AG08395 (cell line): ENCODE data around the gene TIAM1.

ENCODE experiments used
- DNase-seq: peaks from one replicate; pipeline ENCODE4 v3.0.0; 2012; ENCODE audit warnings: mixed read lengths, low spot score

TIAM1 gene

DNA sequence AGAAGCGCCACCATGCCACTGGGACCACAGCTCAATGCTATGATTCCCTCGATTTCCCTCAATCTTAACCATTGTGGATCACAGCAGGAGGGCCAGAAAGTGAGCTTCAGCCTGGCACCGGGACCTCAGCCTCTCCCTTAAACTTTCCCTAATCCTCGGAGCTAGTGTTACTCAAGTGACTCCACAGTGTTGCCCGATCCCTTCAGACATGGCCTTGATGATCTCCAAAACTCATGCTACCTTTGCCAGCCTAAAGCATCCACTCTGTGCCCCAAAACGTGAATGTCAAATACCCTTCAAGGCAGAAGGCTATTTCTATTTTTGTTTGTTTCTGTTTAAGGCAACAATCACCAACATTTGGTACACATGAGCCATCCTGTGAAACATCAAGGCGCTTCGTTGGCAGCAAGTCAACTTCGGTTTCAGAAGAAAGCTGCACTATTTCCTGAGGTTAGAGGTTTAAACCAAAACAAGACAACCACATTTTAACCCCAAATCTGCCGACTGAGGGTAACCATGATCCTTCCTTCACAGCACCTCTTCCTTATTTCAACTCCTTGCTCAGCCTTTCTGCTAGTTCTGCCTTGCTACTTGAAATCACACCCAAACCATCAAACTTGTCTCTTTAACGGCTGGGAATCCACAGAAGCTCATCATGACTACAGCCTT is 211.4 kb downstream of the TIAM1 start:
- peak; percentile 53 for DNase-seq

DNA sequence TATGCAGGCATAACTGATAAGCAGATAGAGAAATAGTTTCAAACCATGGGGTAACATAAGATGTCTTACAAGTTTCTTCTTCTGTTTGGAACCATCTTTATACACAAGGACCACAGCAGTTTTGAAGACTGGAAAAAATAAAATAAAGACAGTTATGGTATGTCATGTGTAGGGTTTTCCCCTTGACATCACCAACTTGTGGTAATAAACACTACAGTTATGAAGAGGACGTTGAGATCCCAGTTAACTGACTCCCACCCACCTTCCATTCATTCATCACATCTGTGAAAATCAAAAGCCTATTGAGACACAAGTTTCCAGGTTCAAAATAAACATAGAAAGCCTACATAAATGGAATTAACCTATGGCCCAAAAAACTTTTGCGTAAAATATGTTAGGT is 213.2 kb downstream of the TIAM1 start:
- DNase-seq = no peak

DNA sequence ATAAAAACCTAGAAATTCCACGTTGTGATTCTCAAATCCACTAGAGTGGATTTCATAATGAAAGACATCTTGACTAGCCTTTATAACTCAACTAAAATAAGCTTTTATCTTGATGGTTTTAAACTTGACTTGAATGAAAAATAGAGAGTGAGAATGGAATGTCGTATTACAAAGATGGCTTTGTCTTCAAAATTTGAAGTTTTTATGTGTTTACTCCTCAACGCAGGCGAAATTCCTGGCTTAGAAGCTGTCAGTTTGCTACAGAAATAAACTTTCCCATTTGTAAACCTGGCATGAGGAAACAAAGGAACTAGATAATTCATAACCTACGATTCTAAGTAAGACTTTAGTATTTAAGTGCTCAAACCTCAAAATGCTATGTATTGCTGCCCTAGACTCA is 215.8 kb downstream of the TIAM1 start:
- no peak for DNase-seq

DNA sequence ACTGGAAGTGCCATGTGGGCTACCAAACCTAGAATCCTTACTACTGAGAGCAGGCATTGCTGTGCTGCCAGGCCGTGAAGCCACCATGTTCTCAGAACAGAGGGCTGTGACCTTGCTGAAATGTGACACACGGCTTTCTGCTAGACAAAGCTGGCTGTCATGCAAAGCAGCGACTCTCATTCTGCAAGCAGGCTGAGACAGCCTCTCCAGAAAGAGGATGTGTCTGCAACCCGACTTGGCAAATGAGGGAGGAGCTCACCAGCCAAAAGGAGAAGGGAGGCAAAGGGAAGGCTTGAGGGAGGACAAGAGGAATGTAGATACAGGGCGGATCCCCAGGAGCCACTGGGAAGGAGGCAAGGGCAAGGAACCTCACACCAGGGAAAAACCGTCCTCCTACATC is 220.1 kb downstream of the TIAM1 start:
- peak; percentile 9 for DNase-seq

DNA sequence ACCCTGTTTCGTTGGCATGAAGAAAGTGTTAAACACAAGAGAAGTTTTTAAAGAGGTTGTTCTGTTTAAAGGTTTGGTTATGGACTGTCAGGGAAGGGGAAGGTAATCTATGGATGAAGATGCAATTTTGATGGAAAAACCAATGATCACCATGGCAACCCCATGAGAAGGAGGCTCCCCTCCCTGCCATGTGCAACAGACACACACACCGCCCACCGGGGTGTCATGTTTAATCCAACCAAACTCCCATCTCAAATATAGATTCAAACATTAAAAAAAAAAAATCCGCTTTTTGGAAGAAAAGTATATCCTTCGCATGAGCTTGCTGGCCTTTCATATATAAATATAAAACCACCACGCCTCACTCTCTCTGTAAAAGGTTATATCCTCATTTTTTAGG is 224.9 kb downstream of the TIAM1 start:
- no peak for DNase-seq

DNA sequence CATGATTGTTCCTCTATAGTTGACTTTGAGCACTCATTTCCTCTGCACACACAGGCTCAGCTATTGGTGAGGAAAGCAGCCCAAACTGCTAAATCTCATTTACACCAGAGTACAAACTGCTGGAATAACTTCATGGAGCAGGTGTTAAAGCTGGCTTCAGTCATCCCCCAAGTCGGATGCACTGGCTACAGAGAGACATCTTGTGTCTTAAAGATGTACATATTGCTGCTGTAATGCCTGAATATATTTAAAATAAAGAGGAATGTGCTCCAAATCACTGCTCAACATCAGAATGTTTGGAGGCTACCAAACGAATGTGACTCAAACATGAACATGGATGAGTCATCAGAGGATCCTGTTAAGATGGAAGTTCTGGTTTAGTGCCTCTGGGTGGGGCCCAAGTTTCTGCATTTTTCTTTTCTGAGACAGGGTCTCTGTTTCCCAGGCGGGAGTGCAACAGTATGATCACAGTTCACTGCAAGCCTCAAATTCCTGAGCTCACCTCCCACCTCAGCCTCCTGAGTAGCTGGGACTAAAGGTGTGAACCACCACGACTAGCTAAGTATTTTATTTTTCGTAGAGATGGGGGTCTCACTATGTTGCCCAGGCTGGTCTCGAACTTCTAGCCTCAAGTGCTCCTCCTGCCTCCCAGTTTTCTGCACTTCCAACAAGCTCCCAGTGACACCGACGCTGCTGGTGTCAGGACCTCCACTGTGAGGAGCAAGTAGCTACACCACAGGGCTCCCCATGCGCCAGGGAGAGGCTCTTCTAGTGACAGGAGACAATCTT is 226.7 kb downstream of the TIAM1 start:
- peak; percentile 92 for DNase-seq

DNA sequence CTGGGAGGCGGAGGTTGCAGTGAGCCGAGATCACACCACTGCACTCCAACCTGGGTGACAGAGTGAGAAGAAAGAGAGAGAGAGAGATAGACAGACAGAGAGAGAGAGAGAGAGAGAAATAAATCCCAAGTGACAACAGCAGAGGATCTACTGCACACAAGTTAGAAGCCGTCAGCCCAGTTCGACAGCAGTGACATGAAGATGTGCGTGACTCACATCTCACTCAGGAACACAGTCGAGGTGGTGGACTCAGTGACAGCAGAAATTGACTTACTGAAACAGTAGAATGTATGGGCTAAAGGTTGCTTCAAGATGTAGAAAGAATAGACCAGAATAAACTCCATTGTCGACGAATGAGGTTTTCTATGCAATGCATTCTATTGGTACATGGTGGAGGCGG is 228.8 kb downstream of the TIAM1 start:
- DNase-seq = no peak

DNA sequence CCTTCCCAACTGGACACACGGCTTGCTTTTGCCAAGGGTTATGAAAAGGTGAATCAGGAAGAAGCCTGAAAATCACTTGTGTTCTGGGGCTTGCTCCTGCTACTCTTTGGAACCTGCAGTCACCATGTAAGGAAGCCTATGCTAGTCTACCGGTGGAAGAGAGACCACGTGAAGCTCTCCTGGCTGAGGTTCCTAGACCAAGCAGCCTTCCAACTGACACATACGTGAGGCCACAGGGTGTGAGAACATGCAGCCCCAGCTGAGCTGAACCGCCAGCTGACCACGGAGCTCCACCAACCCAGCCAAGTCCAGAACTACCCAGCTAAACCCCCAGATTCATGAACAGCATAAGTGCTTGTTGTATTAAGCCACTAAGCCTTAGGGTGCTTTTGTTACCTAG is 233.0 kb downstream of the TIAM1 start:
- no peak for DNase-seq

DNA sequence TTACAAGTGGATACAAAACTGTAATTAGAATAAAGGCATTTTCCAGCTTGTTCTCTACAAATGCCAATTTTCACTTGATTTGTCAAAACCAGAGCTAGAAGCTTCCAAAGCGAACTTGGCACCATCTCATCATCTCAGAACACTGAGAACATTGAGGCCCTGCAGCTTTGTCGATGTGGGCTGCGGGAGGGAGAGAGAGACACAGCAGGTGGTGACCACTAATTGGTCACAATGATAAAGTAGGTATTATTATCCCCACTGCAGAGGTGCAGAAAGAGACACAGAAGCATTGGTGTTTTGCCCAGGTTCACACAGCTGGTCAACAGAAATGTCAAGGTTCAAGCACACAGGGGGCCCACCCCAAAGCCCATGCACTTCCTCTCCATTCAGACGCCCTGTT is 233.6 kb downstream of the TIAM1 start:
- DNase-seq = no peak

DNA sequence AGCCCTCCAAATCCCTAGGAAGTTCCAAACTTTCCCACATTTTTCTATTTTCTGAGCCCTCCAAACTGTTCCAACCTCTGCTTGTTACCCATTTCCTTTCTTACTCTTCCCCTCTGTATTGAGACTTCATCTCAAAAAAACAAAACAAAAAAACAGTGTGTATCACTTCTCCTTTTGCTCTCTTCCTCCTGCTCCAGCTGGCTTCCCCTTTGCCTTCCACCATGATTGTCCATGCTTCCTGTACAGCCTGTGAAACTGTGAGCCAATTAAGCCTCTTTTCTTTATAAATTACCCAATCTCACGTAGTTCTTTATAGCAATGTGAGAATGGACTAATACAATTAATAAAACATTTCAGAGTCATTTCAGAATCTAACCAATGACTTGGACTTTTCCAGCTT is 236.2 kb downstream of the TIAM1 start:
- DNase-seq = no peak

DNA sequence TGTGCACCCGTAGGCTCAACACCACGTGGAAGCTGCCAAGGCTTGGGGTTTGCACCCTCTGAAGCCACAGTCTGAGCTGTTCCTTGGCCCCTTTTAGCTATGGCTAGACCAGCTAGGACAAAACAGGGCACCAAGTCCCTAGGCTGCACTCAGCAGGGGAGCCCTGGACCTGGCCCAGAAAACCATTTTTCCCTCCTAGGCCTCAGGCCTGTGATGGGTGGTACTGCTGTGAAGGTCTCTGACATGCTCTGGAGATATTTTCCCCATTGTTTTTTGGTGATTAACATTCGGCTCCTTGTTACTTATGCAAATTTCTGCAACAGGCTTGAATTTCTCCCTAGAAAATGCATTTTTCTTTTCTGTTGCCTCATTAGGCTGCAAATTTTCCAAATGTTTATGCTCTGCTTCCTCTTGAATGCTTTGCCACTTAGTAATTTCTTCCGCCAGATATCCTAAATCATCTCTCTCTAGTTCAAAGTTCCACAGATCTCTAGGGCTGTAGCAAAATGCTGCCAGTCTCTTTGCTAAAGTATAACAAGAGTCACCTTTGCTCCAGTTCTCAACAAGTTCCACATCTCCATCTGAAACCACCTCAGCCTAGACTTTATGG is 236.8 kb downstream of the TIAM1 start:
- DNase-seq = no peak

DNA sequence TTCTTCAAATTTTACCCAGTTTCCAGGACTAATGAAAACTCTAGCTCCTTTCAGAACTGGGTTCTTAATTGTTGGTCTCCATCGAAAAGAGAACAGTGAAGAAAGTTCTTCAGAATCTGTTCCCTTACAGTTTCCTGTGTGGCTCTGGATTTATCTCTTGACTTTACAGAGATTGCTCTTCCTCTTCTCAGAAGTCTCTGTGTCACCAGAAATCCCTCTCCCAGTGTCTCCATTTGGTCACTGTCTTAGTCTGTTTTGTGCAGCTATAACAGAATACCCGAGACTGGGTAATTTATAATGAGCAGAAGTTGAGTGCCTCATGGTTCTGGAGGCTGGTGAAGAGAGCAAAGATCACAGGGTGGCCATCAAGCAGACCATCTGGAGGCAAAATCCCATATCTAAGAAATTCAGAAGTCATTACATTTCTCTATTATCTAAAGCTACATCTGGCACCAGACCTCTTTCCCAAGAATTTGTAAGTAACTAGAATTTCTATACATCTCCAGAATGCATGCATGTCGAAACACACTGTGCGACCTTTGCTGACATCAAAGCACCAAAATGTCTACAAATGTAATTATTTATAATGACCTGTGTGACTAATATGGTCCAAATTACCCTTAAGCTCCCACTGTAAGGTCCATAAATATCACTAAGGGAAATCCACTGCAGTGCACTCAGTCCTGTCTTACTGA is 240.3 kb downstream of the TIAM1 start:
- no peak for DNase-seq

DNA sequence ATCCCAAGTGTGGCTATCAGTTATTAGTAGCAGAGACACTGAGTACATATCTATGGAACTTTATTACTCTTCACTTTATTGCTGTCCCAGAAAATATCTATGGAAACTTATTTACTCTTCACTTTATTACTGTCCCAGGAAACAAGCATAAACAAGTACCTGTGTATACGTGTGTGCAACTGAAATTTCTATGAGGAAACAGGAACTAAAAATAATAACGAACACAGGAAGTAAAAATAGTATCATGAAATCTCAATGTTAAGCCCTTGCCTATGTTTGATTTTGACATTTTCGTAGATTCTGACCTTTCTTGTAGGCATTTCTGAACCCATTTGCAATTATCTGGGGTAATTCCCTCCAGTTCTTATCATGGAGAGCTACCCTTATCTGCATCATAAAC is 240.9 kb downstream of the TIAM1 start:
- no peak for DNase-seq

DNA sequence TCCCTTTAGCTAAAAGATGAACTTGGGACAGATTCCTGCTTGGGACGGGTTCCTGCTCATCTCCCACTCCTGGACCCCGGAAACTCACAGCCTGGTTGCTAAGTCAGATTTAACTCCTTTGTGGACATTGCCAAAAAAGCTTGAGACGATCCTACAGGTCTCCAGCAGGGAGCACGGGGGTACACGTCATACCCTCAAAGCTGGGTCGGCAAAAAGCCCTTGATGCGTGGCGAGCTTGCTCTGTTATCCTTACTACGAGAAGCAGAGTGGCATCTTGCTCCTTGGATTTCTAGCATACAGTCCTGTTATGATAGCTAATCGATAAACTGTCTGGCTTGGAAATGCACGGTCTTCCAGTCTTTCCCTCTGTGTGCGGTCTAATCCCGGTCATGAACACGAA is 244.9 kb downstream of the TIAM1 start:
- no peak for DNase-seq

DNA sequence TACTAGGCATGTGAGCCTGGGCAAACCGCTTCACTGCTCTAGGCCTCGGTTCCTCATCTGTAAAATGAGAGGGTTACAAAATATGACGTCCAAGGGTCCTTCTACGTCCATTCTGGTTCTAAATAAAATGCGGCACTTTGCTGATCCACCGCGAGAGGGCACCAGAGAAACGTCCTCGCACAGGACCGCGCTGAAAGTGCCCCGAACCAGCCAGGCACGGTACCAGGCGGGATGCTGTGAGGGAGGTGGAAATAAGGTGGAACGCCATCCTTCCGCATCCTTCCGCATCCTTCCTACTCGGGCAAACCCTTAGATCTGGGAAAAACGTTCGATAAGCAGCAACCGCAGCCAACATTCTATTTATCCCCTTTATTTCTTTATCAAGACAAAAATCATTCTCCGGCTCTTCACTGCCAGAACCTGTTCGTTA is 245.5 kb downstream of the TIAM1 start:
- peak; percentile 74 for DNase-seq

DNA sequence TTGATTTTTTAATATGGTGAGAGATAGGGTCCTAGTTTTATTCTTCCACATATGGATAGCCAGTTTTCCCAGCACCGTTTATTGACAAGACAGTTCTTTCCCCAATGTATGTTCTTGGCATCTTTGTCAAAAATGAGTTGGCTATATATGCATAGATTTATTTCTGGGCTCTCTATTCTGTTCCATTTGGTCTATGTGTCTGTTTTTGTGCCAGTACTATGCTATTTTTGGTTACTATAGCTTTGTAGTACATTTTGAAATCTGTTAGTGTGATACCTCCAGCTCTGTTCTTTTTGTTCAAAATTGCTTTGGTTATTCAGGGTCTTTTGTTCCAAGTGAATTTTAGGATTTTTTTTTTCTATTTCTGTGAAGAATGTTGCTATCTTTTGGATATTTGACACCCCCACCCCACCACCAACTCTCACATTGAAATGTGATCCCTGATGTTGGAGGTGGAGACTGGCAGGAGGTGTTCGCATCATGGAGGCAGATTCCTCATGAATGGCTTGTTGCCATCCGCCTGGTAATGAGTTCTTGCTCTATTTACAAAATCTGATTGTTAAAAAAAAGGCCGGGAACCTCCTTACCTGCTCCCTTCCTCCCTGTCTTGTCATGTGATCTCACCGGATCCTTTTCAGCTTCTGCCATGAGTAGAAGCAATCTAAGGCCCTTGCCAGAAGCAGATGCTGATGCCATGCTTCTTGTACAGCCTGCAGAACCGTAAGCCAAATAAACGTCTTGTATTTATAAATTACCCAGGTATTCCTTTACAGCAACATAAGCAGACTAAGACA is 251.0 kb downstream of the TIAM1 start:
- DNase-seq = no peak

DNA sequence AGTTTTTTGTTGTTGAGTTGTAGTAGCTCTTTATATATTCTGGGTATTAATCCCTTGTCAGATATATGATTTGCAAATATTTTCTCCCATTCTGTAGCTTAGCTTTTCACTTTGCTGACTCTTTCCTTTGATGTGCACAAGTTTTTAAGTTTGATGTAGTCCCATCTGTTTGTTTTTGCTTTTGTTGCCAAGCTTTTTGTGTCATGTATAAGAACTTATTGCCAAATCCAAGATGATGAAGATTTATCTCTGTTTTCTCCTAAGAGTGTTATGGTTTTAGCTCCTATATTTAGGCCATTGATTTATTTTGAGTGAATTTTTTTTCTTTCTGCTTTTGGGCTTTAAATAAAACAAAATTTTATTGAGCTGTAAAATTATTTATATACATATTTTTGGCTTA is 253.7 kb downstream of the TIAM1 start:
- no peak for DNase-seq

DNA sequence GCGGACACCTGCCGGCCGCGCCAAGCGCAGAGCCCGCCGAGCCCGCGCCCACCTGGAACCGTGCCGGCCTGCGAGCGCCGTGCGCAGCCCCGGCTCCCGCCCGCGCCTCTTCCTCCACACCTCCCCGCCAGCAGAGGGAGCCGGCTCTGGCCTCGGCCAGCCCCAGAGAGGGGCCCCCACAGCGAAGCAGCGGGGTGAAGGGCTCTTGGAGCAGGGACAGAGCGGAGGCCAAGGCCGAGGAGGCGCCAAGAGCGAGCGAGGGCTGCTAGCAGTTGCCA is 255.6 kb downstream of the TIAM1 start:
- DNase-seq = no peak

DNA sequence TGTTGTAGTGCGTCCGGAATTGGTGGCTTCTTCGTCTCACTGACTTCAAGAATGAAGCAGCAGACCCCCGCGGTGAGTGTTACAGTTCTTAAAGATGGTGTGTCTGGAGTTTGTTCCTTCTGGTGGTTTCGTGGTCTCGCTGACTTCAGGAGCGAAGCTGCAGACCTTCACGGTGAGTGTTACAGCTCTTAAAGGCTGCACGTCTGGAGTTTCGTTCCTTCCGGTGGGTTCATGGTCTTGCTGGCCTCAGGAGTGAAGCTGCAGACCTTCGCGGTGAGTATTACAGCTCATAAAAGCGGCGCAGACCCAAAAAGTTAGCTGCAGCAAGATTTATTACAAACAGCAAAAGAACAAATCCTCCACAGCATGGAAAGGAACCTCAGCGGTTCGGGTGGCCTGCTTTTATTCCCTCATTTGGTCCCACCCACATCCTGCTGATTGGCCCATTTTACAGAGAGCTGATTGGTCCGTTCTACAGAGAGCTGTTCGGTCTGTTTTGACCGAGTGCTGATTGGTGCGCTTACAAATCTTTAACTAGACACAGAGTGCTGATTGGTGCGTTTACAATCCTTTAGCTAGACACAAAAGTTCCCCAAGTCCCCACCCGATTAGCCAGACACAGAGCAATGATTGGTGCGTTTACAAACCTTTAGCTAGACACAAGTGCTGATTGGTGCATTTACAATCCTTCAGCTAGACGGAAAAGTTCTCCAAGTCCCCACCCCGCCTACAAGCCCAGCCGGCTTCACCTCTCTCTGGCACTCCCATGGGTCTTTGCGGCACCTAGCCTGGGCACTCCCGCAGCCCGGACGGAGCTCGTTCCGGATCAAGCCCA is 256.2 kb downstream of the TIAM1 start:
- DNase-seq = no peak

DNA sequence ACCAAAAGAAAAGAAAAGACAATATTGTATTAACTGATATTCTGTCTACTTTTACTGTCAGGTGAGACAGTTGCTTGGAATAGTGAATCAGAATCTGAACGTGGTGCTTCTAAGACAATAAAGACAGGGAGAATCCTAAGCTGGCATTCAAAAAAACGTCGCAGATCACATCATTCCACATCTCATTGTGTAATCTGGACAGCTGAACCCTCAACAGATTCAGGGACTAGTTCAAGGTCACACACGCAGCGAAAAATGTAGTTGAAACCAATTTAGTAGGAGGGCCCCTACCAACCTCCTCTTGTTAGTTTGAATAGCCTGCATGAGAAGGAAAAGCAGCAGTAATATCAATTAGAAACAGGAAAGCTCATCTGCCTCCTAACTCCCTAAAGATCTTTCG is 259.4 kb downstream of the TIAM1 start:
- DNase-seq = no peak

DNA sequence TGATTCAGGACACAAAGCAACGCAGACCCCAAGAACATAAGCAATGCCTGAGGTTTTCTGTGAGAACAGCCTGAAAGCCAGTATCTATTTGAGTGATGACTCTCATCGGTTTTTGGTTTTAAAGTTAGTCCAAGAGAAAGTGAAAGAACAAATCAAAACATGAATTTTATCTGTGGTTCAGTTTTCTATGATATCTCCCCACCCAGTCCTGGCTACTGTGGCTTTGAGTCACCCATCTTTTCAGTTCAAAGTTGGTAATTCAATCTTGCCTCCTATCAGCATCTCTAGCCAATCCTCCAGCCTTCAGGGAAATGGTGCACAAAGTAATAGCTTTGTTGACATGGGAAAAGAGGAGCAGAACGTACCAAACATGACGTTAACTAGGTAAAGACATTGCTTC is 265.3 kb downstream of the TIAM1 start:
- DNase-seq = no peak
